ENCODE results near the gene THADA. TPM values are rescaled to one million over a fixed set of nuclear protein-coding genes. Genes with fewer than 3 reads are reported as not detected.

THADA gene
- total RNA-seq, 1 experiment from 2014 or later, result 27.5 TPM

GRCh38 chr2:43225093-43225787 lies 370.6 kb downstream of the THADA start (continued):
- TF ChIP-seq TEAD1 (CRISPR knock-in tag; IDR thresholded peaks at IDR 0.05) (no peak; the same call in 1 of the 2 replicates), NR2C2 (CRISPR knock-in tag; IDR thresholded peaks at IDR 0.05) (no peak), CREM (CRISPR knock-in tag; IDR thresholded peaks at IDR 0.05) (peak; percentile 39; the same call in 1 of the 2 replicates)

- Mint-ChIP-seq H3K4me3 (peak overlapping the region; percentile 87), H3K36me3 (peaks cover 15% of the 10 kb centered on the region), H3K27ac (no peak overlapping the region), H3K27me3 (ENCODE audit: low read depth) (no peaks in the 10 kb centered on the region), H3K9me3 (no peaks in the 10 kb centered on the region), H3K4me1 (peaks cover 58% of the 10 kb centered on the region)
- TF ChIP-seq TCF7 (CRISPR knock-in tag; IDR thresholded peaks at IDR 0.05; ENCODE audit: low read depth) (no peak), AR (CRISPR knock-in tag; IDR thresholded peaks at IDR 0.05) (no peak), GABPB1 (CRISPR knock-in tag; IDR thresholded peaks at IDR 0.05) (no peak), MAX (CRISPR knock-in tag; IDR thresholded peaks at IDR 0.05) (no peak), ZNF512 (CRISPR knock-in tag; IDR thresholded peaks at IDR 0.05; ENCODE audit: borderline replicate concordance) (no peak), ZNF138 (CRISPR knock-in tag; conservative IDR thresholded peaks at IDR 0.05) (no peak), ATF1 (CRISPR knock-in tag; IDR thresholded peaks at IDR 0.05) (no peak), TEAD4 (CRISPR knock-in tag; IDR thresholded peaks at IDR 0.05) (no peak), OVOL2 (CRISPR knock-in tag; IDR thresholded peaks at IDR 0.05; ENCODE audit: borderline replicate concordance) (no peak), ZBTB43 (CRISPR knock-in tag; IDR thresholded peaks at IDR 0.05) (0 out of 2 replicates have a peak, but pooled peaks have one; percentile 52), ATF3 (CRISPR knock-in tag; conservative IDR thresholded peaks at IDR 0.05) (no peak), ZNF219 (CRISPR knock-in tag; IDR thresholded peaks at IDR 0.05; ENCODE audit: borderline replicate concordance) (no peak), FOXP1 (CRISPR knock-in tag; IDR thresholded peaks at IDR 0.05; ENCODE audit: borderline replicate concordance) (peak; percentile 7; the same call in 1 of the 2 replicates), IRF1 (CRISPR knock-in tag; IDR thresholded peaks at IDR 0.05) (peak; percentile 41; the same call in 1 of the 2 replicates)
- ATAC-seq (no peak), DNase-seq (ENCODE audit: low spot score) (peak; percentile 53)
- ChIA-PET CTCF (interaction anchor here (0.7 to 2.6 kb wide), 14 partner anchors 16 to 273 kb away, joined by 3 to 20 read pairs (median 4); no protein-coding TSS in a partner anchor), POLR2A (interaction anchor here (1.1 kb wide), 1 partner anchor 45 kb away, joined by 7 read pairs; no protein-coding TSS in a partner anchor)
These were observed 371.2 kb downstream of the THADA start for GRCh38 chr2:43224571-43225092.
